K562 (cell line): ENCODE data around the gene CCR9.

ENCODE experiments used
- COPS2 ChIP-seq: fragments of 450-650 bp; conservative IDR thresholded peaks from 2 replicates; pipeline ENCODE4 v1.6.1; 2016; ENCODE audit warnings: mild to moderate bottlenecking, moderate library complexity
- E2F3 ChIP-seq: fragments of 250-450 bp; sonication (Bioruptor Pico); IDR thresholded peaks from 2 replicates; pipeline ENCODE4 v1.4.0; 2020; ENCODE audit warnings: mild to moderate bottlenecking
- MYBL2 ChIP-seq, 2 experiments: fragments of 450-650 bp in 1 of 2; sonication (generic) in 1 of 2; formaldehyde crosslinking in 1 of 2; IDR thresholded peaks; 2 replicates each; pipeline versions ENCODE4 v1.6.1 to v1.8.1; 2017 to 2022; ENCODE audit warnings: borderline replicate concordance in 1 of 2, inconsistent platforms in 1 of 2, low read depth in 1 of 2, mild to moderate bottlenecking in 1 of 2, missing genetic modification reagents in 1 of 2, moderate library complexity in 1 of 2
- NBN ChIP-seq: fragments of 450-650 bp; IDR thresholded peaks from 2 replicates; pipeline ENCODE4 v1.6.1; 2016; ENCODE audit warnings: low read depth, mild to moderate bottlenecking

DNA sequence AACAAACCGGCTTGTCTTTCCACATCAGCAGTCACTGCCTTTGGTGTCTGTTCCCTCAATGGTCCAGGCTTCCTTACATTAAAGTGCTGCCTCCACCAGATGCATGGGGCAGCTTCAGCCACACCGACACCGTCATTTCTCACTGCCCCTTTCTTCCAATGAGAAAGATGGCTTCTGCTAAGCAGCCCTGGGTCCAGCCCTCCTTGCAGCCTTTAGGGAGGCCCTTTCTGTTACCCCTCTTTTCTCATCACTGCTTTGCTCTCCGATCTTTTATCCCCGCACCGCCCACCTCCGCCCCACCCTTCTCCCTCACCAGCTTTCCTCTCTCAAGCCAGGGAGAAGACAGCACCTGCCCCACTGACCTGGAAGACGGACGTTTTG, 28.7 kb downstream of the CCR9 start:
- TF ChIP-seq NBN, result no peak
- TF ChIP-seq MYBL2 (IDR thresholded peaks at IDR 0.05; ENCODE audit: low read depth), result no peak
- no peak for TF ChIP-seq MYBL2 (CRISPR knock-in tag; IDR thresholded peaks at IDR 0.05; ENCODE audit: borderline replicate concordance)
- TF ChIP-seq COPS2, result no peak
- TF ChIP-seq E2F3 (CRISPR knock-in tag), result no peak
